Jurkat, Clone E6-1 (cell line): ENCODE data around the gene UAP1L1.
"Not testable (repeated sequence)": the region's sequence is repeated elsewhere in the genome, so short reads cannot be mapped to it uniquely, and the experiment has no call there.

ENCODE experiments used
- DNase-seq: peaks from one replicate; pipeline ENCODE4 v3.0.0-alpha.2; 2011; ENCODE audit warnings: low read depth, low spot score
- H3K4me3 ChIP-seq: 2 replicates; pipeline ENCODE4 v1.5.1; 2011; ENCODE audit warnings: mild to moderate bottlenecking, low read length, control low read depth, moderate library complexity

The UAP1L1 gene

DNA sequence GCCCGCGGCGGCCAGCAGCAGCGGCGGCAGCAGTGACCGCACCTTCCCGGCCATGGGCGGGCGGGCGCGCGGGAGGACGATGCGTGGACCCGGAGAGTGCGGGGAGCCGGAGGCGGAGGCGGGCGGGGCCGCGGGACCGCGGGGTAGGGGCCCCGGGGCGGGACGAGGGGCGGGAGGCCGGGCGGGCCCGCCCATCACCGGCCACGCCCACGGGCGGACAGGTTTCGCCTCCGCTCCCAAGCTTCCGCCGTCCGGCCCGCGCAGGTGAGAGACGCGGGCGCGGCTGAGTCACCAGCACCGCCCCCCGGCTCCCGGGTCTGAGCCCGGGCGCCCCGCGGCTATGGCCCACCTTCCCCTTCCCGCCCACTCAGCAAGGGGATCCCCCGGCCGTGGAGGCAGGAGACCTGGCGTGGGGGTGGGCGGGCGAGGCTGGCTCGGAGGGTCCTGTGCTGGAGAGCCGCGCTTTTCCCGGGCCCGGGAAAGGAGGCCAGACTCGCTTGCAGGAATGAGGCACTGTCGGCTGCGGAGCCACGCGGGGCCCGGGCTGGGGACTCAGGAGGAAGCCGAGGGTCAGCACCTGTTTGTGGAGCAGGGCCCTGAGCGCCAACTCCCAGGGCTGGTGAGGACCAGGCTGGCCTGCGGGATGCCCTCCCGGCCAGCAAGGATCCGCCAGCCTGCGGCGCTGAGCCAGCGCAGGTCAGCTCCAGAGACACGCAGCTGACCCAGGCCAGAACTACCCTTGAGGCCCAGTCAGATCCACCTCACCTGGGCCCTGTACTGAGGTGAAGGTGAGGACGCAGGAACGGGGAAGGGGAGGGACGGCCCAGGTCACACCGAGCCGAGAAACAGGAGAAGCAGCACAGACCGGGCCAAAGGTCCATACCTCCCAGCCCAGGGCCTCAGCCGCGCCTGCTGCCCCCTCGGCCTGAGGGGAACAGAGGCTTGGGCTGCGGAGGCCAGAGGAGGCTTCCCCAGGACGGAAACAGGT, 23.1 kb upstream of the UAP1L1 start, which contains the start of gene ENTPD2:
TSS of gene ENTPD2 (minus strand) at position 118 of the 988 bp plus-strand sequence. CDS start at position 54, 64 bp downstream.
- DNase-seq = no peak
- no peak within 1 kb of the TSS for H3K4me3 ChIP-seq

DNA sequence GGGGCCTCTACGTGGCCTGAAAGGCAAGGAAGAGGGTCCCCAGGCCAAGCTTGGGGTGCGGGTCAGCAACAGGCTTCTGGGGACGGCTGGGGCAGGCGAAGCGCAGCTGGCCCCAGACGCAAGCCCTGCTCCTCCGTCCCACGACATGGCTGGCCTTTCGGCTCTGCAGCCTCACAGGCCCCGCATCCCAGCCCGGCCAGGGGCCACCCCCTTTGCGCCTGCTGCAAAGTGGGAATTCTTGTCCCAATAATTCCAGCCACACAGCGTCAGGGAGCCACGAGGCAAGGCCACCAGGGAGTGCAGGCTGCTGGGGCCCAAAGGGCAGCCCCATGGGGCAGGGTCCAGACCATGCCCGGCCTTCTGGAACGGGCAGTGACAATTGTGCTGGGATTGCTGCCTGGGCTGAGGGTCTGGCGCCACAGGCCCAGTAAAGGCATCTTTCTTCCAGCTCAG, 22.4 kb upstream of the UAP1L1 start:
- no peak for DNase-seq
- H3K4me3 ChIP-seq = no peak overlapping the region

DNA sequence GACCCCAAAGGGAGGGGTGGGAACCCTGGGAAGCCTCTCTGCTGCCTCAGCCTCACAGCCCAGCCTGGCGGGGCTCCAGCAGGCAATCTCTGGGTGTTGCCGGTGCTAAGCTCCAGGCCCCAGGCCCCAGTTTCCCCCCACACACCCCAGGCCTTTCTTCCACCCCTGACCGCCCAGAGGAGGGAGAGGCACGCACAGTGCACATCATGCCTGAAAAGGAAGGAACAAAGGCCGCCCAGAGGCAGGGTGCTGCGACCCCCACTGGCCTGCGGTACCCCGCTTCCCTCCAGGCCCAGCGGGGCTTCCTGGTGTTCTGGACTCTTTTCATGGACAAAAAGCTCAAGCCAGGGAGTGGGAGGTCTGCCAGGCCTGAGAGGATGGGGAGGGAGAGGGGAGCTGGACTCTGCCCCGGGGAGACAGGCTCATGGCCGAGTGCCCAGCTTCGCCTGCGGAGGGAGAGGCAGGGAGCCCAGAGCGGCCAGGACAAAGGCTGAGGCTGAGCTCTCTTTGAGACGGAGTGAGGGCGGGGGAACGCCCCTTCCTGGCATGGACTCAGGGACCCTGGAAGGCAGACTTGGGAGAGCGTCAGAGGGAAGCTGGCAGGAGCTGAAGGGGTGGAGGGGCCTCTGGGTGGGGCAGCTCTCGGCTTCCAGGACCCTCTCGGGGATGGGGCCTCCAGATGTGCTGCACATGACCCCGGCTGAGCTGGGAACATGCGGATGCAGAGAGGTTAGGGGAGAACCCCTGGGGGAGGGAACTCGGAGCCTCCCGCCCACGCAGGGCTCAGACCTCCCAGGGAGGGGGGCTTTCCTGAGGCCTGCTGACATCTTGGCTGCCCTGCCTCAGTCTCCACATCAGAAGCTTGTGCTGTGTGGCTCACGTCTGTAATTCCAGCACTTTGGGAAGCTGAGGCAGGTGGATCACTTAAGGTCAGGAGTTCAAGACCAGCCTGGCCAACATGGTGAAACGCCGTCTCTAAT, 21.6 kb upstream of the UAP1L1 start:
- no peak overlapping the region for H3K4me3 ChIP-seq
- no peak for DNase-seq

DNA sequence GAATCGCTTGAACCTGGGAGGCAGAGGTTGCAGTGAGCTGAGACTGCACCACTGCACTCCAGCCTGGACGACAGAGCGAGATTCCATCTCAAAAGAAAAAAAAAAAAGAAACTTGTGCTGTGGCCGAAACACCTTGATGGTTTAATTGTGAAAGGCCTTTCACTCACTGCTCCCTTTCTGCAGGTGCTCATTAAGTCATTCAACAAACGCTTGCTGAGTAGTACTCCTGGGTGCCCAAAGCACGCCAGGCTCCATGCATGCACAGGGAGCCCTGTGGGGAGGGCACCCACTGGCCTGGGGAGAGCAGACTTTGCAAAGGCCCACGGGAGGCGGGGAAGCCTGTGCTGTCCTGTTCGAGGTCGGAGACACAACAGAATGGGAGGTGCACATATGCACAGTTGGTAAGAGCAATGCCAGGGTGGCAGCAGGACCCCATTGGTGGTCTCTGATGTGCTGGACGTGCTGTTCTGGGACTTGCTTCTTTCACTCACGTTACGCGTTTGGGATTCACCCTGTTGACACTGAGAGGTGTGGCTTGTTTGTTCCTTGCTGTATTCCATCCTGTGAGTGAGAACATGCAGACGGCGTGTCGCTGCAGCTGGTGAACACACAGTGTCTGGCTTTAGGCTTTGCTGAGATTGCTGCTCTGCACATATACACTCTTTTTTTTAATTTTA, 20.4 kb upstream of the UAP1L1 start:
- no peak for DNase-seq
- H3K4me3 ChIP-seq = no peak overlapping the region

DNA sequence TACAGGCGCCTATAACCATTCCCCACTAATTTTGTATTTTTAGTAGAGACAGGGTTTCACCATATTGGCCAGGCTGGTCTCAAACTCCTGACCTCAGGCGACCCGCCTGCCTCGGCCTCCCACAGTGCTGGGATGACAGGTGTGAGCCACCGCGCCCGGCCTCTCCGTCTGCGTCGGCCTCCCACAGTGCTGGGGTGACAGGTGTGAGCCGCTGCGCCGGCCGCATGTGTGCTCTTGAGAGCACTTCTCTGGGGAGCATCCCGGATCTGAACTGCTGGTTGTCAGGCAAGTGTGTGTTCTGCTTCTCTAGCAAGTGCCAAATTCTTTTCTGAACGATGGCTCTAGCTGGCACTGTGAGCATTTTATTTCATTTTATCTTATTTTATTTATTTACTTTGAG, 19.8 kb upstream of the UAP1L1 start:
- DNase-seq = no peak
- no peak overlapping the region for H3K4me3 ChIP-seq

DNA sequence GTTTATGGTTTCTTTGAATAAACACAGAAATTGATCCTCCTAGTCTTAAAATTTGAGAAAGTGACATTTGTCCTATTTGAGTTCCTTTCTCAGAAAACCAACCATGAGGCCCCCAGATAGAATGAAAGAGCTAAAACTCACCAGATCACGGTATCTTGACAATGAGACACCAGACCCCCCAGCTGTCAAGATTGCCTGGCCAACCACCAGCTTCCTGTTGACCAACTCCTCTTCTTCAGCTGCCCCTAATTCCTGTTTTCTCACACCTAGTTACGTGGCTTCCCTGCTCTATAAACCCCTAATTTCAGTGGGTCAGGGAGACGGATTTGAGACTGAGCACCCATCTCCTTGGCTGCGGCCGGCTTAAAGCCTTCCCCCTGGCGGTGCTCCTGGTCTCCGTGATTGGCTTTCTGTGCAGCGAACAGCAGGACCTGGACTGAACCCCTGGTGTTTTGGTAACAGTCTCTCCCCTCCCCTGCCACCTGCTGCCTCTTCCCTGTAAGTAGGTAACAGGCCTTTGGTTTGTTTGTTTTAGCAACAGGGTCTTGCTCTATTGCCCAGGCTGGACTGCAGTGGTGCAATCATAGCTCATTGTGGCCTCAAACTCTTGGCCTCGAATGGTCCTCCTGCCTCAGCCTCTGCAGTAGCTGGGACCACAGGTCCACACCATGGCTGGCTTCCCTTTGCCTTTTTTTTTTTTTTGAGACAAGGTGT, 18.6 kb upstream of the UAP1L1 start:
- H3K4me3 ChIP-seq = no peak overlapping the region
- DNase-seq = no peak

DNA sequence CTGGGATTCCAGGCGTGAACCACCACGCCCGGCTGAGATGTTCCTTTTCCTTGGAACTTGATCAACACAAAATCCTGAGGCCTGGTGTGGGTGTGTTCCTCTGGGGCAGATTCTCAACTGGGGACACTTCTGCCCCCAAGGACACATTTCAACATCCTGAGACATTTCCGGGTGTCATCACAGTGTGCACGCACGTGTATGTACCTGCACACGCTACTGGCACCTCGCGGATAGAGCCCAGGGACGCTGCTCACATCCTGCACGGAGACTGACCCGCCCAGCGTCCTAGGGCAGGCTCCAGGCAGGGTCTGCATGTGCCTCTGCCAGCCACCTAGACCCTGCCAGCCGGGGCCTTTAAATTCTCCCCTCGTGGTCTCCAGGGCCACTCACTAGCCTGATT, 14.9 kb upstream of the UAP1L1 start:
- DNase-seq = no peak
- H3K4me3 ChIP-seq = no peak overlapping the region

DNA sequence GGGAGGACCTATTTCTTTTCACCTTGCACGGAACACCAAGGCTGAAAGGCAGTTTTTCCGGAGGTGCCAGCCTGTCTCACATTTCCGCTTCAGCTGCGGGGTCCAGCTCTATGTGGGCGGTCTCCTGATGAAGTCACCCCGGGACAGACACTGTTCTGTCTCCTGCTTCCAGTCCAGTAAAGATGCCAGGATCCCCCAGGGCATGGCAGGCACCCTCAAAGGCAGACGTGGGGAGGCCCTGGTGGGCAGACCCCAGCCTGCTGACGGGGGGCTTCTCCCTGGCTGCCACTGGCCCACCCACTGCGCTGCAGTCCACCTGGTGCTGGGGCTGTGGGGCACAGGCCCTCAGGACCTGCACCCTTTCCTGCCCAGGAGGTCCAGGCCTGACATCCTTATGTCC, 14.5 kb upstream of the UAP1L1 start:
- not testable (repeated sequence) for DNase-seq, H3K4me3 ChIP-seq

DNA sequence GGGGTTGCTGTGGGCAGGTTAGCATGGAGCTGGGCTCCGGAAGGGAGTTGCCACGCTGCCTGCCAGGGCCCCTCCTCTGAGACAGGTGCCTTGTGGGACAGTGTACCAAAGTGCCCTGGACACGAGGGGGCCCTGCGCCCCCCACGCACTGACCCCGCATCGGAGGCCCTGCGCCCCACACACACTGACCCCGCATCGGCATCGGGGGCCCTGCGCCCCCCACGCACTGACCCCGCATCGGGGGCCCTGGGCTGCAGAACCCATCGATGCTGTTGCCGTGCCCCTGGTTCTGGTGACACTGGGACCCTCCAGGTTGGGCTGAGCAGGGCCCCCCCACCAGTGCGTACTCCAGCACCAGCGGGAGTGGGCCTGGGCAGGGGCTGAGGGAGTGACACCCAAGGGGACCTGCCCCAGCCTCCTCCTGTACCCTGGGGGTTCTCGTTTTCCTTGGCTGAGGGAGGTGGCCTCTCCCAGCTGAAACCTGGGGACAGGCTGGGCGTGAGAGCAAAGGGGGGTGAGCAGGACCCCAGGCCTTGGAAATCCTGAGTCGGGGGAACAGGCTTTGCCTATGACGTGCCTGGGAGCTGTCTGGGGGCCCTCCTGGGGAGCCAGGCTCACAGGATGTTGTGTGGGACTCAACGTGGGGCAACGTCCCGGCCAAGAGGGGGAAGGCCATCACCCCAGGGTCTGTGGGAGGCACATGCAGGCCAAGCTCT, 13.8 kb upstream of the UAP1L1 start:
- no peak overlapping the region for H3K4me3 ChIP-seq

DNA sequence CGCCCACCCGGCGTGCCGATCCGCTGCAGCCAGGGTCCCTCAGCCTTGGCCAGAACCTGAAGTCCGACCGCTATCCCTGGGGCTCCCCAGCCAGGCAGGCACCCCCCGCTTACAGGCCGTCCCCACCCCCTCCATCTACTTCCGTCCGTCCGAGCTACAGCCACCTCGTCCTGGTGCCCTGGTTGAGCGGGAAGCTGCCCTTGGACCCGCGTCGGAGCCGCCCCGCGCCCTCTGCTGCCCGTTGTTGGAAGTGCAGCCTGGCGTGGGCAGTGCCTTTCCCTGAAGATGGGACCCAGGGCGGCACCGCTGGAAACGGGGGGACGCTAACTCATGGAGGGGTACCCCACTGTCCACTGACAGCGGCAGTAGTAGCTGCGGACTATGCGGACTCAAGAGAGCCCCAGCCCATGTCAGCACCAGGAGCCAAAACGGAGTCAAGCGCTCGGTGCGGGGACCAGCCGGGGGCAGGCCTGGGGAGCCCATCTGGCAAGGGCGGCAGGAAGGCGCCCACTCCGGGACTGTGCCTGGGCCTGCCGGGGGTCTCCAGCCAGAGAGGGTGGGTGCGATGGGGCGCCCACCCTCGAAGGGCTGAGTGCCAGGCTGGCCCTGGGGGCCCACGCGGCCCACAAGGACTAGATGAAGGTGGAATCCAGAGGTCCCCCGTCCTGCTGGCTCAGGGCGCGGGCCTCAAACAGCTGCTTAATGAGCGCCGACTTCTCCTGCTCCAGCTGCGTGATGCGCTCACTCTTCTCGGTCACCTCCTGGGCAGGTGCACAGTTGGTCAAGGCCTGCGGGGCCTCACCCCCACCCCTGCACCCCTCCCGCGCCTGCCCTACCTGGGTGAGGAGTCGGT, 13.1 kb upstream of the UAP1L1 start:
- no peak overlapping the region for H3K4me3 ChIP-seq
- no peak for DNase-seq

More for the DNA sequence above, 13.8 kb upstream of the UAP1L1 start:
- no peak for DNase-seq

DNA sequence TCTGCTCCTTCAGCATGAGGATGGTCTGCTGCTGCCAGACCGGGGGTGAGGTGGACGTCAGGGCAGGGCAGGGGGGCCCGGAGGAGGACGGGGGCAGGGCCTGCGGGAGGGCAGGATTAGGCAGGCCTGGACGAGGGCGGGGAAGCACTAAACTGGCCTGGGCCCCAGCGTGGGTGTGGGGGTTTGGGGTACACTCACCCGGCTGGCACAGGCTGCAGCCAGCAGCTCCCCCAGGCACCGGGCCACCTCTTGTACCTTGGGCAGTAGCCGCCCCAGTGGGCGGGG, 12.5 kb upstream of the UAP1L1 start:
- no peak overlapping the region for H3K4me3 ChIP-seq
- DNase-seq = no peak

DNA sequence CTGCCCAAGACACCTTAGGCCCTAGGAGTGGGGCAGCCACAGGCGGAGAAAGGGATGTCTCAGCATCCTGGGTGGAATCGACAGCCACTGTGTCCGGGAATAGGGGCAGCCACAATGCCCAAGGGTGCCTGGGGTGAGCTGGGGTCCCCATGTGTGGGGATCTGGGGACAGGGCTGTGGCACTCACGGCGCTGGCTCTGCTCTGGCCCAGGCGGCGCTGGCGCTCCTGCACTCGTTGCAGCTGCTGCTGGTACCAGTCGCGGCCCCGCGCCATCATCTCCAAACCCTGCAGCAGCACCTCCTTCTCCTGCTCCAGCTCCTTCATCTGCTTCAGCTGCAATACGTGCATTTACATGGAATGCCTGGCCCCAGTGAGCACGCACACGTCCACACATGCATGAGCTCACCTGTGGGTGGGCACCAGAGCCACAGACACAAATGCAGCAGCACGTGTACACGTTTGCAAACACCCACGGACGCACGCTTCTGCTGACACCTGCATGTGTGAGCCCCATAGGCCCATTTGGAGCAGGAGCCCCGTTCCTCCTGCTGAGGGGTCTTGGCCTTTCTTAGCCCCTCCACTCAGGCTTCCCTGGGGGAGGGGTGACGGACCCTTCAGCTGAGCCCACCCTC, 11.9 kb upstream of the UAP1L1 start:
- DNase-seq = no peak
- no peak overlapping the region for H3K4me3 ChIP-seq

DNA sequence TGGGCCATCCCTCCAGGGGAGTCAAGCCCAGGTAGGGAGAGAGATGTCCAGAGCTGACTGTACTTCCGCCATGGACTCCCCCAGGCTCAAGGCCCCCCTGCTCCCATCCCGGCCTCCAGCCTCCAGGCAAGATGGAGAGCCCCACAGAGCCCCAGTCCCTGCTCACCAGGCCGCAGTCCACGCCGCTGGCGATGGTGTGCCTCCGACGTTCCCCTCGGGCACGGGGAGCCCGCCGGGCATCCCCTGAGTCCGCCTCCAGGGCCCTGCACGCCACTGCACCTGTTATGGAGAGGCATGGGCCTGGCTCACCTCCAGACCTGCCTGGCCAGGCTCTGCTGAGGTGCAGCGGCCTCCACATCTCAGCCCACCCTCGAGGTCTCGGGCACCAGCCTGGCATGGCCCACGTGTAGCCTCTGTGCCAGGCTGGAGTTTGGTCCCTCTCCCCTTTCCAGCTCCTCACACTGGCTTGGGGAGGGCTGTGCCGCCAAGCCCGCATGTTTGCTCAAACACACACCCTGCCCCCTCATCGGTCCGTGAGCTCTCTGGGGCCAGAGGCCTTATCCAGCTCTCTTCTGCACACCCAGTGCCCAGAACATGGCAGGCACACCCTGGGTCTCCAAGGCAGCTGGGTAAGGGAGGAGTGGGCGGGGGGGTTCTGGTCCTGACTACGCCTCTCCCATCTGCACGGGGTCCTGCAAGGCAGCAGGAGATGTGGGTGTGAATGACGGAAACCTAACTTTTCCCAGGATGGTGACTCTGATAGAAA, 11.0 kb upstream of the UAP1L1 start:
- no peak for DNase-seq
- no peak overlapping the region for H3K4me3 ChIP-seq

DNA sequence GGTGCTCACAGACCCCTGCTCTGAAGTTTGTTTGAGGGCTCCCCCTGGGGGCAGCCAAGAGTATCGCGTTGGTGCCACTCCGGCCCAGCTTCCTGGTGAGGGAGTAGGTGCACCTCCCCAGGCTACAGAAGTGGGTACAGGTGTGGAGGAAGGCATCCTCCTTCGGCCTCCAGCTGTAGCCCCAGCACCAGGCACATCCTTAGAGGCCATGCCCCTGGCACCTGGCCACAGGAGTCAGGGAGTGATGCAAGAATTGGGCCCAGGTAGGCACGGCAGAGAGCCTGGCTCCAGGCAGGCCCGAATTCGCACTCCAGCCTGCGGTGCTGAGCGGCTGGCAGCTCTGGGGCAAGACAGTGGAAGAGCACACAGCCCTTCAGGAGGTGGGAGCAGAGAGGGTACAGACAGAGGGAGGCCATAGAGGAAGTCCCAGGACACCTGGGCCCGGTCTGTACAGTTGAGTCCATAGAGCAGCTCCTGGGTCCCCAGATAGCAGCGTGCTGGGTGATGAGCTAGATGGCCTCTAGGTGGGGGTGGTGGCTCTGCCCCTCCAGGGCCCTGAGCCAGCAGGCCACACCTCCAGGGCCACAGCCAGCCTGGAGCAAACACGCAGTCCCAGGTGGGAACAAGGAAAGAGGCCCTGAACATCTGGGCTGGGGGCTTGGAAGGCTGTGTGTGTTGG, 9.3 kb upstream of the UAP1L1 start:
- DNase-seq = peak; percentile 90
- H3K4me3 ChIP-seq = no peak overlapping the region
